GM18507 (cell line): Measurements from ENCODE around the gene UGT1A10.
"Not testable (repeated sequence)": the region's sequence is repeated elsewhere in the genome, so short reads cannot be mapped to it uniquely, and the experiment has no call there.

Experiments
- DNase-seq: peaks from one replicate; pipeline ENCODE4 v3.0.0; 2011; ENCODE audit warnings: low read depth; ENCODE audit not compliant: insufficient read length; ENCODE audit errors: extremely low spot score
- FAIRE-seq: peaks from 2 replicates; lab custom pipeline; 2011; peaks lifted over from hg19 to GRCh38; lab: Jason Lieb, UNC

Gene UGT1A10

DNA sequence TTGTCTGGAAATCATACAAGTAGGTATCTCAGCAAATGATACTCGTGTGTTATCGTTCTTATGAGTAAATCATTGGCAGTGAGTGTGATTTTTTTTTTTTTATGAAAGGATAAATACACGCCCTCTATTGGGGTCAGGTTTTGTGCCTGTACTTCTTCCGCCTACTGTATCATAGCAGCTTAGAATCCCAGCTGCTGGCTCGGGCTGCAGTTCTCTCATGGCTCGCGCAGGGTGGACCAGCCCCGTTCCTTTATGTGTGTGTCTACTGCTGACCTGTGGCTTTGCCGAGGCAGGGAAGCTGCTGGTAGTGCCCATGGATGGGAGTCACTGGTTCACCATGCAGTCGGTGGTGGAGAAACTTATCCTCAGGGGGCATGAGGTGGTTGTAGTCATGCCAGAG, at the start of gene UGT1A10:
Gene UGT1A10 (plus strand): TSS at position 143 of the 400 bp plus-strand sequence. CDS start 75 bp downstream, at position 218.
- not testable (repeated sequence) for DNase-seq, FAIRE-seq

- FAIRE-seq = no peak
These were observed 47.8 kb upstream of the UGT1A10 start for GRCh38 chr2:233588400-233588799.

DNA sequence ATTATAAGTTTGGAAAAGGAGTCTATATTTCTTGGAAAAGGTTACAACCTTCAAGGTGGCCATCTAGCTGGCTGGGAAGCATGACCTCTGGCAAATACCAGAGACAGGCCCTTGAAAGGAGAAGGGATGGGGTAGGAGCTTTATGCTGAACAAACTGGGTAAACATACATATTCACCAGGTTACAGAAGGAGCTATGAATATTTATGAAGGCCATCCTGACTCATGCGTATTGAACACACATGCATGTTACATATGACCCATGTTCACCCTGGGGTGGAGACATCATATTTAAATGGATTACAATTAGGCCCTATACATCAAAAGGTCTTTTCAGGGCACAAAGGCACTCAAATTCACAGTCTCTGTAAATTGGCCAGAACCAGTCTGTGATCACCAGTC, 43.5 kb upstream of the UGT1A10 start:
- FAIRE-seq = peak; percentile 70
- not testable (repeated sequence) for DNase-seq

More at GRCh38 chr2:233588400-233588799, 47.8 kb upstream of the UGT1A10 start:
- DNase-seq = no peak

GRCh38 chr2:233593201-233593600, 43.0 kb upstream of the UGT1A10 start:
- FAIRE-seq (peak; percentile 60), DNase-seq (no peak)

DNA sequence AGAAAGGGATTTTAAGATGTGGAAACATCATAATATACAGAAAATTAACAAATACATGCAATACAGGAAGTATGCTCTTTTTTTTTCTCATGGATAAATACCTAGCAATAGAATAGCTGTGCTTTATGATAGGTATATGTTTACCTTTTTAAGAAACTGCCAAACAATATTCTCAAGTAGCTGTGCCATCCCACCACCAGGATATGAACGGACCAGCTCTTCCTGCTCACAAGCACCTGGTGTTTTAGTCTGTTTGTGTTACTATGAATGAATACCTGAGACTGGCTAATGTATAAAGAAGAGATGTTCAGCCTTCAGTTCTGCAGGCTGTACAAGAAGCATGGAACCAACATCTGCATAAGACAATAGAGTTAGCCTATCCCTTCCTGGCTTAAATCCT, 38.7 kb upstream of the UGT1A10 start:
- FAIRE-seq (no peak), DNase-seq (no peak)

DNA sequence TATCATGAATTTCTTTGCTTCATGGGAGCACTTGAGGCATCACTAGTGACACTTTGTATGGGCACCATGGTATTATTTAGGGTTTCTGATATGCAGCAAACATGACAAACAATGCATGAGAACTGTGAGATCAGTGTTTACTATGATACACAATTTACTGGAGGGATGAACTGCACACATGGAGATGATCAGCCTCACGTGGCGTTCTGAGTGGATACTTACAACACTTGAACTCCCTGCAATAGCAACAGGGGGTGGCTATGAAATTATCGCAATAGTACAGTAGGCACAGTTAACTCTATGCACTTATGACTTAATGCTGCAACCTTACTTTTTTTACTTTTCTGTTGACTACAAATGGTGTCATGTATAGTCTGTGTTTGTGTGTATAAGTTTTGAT, 37.3 kb upstream of the UGT1A10 start:
- DNase-seq (no peak), FAIRE-seq (no peak)

DNA sequence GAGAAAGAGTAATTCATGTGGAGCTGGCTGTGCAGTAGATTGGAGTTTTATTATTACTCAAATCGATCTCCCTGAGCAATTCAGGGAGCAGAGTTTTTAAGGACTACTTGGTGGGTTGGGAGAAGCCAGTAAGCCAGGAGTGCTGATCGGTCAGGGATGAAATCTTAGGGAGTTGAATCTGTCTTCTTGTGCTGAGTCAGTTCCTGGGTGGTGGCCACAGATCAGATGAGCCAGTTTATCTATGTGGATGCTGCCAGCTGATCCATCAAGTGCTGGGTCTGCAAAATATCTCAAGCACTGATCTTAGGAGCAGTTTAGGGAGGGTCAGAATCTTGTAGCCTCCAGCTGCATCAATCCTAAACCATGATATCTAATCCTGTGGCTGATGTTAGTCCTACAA, 35.9 kb upstream of the UGT1A10 start:
- FAIRE-seq = no peak
- no peak for DNase-seq

DNA sequence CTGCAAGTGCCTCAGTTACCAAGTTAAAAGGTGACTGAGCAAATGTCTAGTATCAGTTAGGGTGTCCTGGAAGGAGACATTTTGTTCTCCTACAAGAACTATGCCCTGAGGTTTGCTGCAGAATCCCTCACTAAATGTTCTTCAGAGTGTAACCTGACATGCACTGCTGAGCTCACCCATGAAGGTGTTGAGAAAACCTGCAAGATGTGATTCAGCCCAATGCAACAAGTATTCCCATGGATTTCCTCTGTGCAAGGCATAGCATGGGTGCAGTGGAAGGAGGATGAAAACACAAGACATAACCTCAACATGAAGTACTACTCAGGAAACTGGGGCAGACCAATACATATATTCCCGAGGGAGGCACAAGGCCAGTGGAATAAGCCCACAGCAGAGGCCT, 34.2 kb upstream of the UGT1A10 start:
- no peak for FAIRE-seq
- no peak for DNase-seq

GRCh38 chr2:233603520-233603919, 32.7 kb upstream of the UGT1A10 start:
- FAIRE-seq (no peak), DNase-seq (no peak)

- DNase-seq (no peak), FAIRE-seq (no peak)
These were observed 31.4 kb upstream of the UGT1A10 start for GRCh38 chr2:233604826-233605225.

DNA sequence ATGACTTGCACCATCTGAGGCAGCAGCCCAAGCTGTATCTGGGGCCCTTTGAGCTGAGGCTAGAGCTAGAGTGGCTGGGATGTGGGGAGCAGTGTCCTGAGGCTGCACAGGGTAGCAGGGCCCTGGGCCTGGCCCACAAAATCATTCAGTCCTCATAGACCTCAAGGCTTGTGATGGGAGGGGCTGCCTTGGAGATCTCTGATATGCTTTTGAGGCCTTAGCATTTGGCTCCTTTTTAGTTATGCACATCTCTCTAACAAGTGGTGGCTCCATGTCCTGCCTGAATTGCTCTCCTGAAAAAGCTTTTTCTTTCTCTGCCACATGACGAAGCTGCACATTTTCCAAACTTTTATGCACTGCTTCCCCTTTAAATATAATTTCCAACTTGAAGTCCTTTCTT, 30.6 kb upstream of the UGT1A10 start:
- FAIRE-seq (no peak), DNase-seq (no peak)

DNA sequence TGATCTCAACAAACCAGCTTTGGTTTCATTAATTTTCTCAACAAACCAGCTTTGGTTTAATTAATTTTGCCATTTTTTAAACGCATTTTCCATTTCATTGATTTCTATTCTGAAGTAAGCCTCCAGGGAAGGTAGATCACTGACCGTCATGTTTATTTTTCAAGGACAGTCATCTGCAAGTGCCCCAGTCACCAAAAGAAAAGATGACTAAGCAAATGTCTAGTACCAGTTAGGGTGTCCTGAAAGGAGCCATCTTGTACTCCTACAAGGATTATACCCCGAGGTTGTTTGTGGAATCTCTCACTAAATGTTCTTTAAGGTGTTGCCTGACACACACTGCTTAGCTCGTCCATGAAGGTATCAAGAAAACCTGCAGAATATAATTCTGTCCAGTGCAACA, 25.0 kb upstream of the UGT1A10 start:
- FAIRE-seq (no peak), DNase-seq (no peak)

- not testable (repeated sequence) for DNase-seq, FAIRE-seq
These were observed 18.8 kb upstream of the UGT1A10 start, which contains the start of gene UGT1A8 for GRCh38 chr2:233617476-233617875. TSS of gene UGT1A8 (plus strand) at chr2:233617633. CDS start at chr2:233617708, 75 bp downstream.

- no peak for DNase-seq
- FAIRE-seq = no peak
These were observed 16.0 kb upstream of the UGT1A10 start for GRCh38 chr2:233620204-233620603.

DNA sequence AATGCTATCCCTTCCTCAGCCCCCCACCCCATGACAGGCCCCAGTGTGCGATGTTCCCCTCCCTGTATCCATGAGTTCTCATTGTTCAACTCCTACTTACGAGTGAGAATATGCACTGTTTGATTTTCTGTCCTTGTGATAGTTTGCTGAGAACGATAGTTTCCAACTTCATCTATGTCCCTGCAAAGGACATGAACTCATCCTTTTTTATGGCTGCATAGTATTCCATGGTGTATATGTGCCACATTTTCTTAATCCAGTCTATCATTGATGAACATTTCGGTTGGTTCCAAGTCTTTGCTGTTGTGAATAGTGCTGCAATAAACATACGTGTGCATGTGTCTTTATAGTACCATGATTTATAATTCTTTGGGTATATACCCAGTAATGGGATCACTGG, 14.4 kb upstream of the UGT1A10 start:
- not testable (repeated sequence) for FAIRE-seq, DNase-seq

- DNase-seq = no peak
- no peak for FAIRE-seq
These were observed 8.8 kb upstream of the UGT1A10 start for GRCh38 chr2:233627331-233628025.

DNA sequence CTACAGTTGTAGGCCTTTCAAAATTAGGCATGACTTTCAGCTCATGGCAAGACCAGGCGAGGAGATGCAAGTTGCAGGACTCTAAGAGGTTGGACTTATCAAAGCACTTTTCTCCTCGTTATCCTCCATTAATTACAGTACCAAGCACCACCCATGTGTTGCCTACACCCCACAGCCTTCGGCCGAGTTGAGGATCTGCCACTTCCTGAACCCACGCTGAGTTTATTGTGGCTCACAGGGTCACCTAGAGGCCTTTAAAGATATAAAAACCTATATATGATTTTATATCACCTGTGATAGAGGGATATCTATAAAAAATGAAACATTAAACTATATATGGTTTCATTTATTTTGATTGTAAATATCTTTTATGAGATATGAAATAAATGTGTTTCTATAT, 2.6 kb downstream of the UGT1A10 start:
- no peak for FAIRE-seq
- DNase-seq = no peak

GRCh38 chr2:233639860-233640259, 3.6 kb downstream of the UGT1A10 start:
- FAIRE-seq = no peak
- DNase-seq = no peak

DNA sequence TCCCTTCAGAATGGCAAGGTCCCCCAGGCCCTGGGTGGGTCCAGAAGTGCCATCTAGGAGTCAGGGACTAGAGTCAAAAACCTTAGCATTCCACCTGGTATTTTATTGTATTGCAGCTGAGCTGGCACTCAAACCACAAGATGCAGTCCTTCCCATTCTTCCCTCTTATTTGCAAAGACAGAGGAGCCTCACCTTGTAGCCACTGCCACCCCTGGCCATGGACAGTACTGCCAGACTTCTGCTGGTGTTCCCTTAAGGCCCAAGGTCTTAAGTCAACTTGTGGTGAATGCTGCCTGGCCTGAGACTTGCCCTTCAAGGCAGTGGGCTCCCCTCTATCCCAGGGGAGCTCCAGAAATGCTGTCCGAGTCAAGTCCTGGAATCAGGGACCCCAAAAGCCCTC, 6.9 kb downstream of the UGT1A10 start:
- FAIRE-seq (no peak), DNase-seq (no peak)

GRCh38 chr2:233646033-233646432, 9.8 kb downstream of the UGT1A10 start:
- not testable (repeated sequence) for FAIRE-seq

GRCh38 chr2:233650981-233651380, 14.7 kb downstream of the UGT1A10 start:
- DNase-seq = no peak
- no peak for FAIRE-seq

More at GRCh38 chr2:233646033-233646432, 9.8 kb downstream of the UGT1A10 start:
- DNase-seq = not testable (repeated sequence)
